A549 (cell line): ENCODE data around the gene ESRP2. TPM values are rescaled to one million over a fixed set of nuclear protein-coding genes. Genes with fewer than 3 reads are reported as not detected.

Experiments used
- ATAC-seq, 2 experiments: fragments of 200-7000 bp in 1 of 2; fragments of >200 bp in 1 of 2; cut with Nextera tagmentation in 1 of 2; cut with Tn5 transposase in 1 of 2; 3 replicates each; pipeline versions ENCODE4 v1.8.0 to v1.9.1; 2018 to 2020; ENCODE audit warnings: mild to moderate bottlenecking in 1 of 2, moderate library complexity in 1 of 2
- CTCF ChIA-PET: fragments of 300-600 bp; sonication (Branson Sonifier 250); formaldehyde crosslinking; extraction: SDS; loops from one replicate; lab custom pipeline; 2021; ENCODE audit warnings: antibody characterized with exemption, inconsistent platforms; lab: Yijun Ruan, JAX
- POLR2A ChIA-PET: fragments of 350-600 bp; formaldehyde crosslinking; extraction: SDS; loops from one replicate; lab custom pipeline; 2021; ENCODE audit warnings: antibody characterized with exemption, inconsistent platforms; lab: Yijun Ruan, JAX
- DNase-seq, 2 experiments: peaks; one replicate each; pipeline versions ENCODE4 v3.0.0 to v3.0.0-alpha.2; 2011 to 2016; ENCODE audit warnings: low read depth in 1 of 2, low spot score in 1 of 2
- FAIRE-seq: peaks from 2 replicates; lab custom pipeline; 2011; peaks lifted over from hg19 to GRCh38; lab: Jason Lieb, UNC
- H3K27ac ChIP-seq, 2 experiments: fragments of >200 bp; sonication (Bioruptor Twin); formaldehyde crosslinking; 3 replicates each; pipeline ENCODE4 v1.5.1; 2016 to 2017
- H3K4me1 ChIP-seq: fragments of >200 bp; sonication (Bioruptor Twin); formaldehyde crosslinking; 3 replicates; pipeline ENCODE4 v1.6.1; 2016
- H3K4me2 ChIP-seq: fragments of >200 bp; sonication (Bioruptor Twin); formaldehyde crosslinking; 3 replicates; pipeline ENCODE4 v1.6.1; 2016
- H3K4me3 ChIP-seq: fragments of >200 bp; sonication (Bioruptor Twin); formaldehyde crosslinking; 3 replicates; pipeline ENCODE4 v1.5.1; 2016
- H3K9me3 ChIP-seq: fragments of >200 bp; sonication (Bioruptor Twin); formaldehyde crosslinking; 3 replicates; pipeline ENCODE4 v1.6.1; 2016
- ATOH8 ChIP-seq: fragments of 250-450 bp; sonication (Bioruptor Pico); IDR thresholded peaks from 2 replicates; pipeline ENCODE4 v1.5.0; 2020; ENCODE audit warnings: low read depth, mild to moderate bottlenecking, moderate library complexity
- CBX2 ChIP-seq: fragments of 200-600 bp; sonication (generic); IDR thresholded peaks from 2 replicates; pipeline ENCODE4 v1.6.1; 2016; ENCODE audit warnings: low read depth, mild to moderate bottlenecking, borderline replicate concordance
- CHD2 ChIP-seq: fragments of 150-350 bp; IDR thresholded peaks from 2 replicates; pipeline ENCODE4 v1.6.1; 2014; ENCODE audit warnings: low read length; ENCODE audit not compliant: partially characterized antibody
- CHD4 ChIP-seq: fragments of 200-600 bp; sonication (generic); IDR thresholded peaks from 2 replicates; pipeline ENCODE4 v1.6.1; 2016; ENCODE audit warnings: antibody characterized with exemption, mild to moderate bottlenecking, borderline replicate concordance
- EP300 ChIP-seq, 2 experiments: fragments of >200 bp; sonication (Bioruptor Twin); formaldehyde crosslinking; IDR thresholded peaks; 2 replicates in 1 of 2; 3 replicates in 1 of 2; pipeline ENCODE4 v1.6.1; 2016 to 2017
- FOXS1 ChIP-seq: fragments of 250-450 bp; sonication (Bioruptor Pico); IDR thresholded peaks from 2 replicates; pipeline ENCODE4 v1.5.0; 2020; ENCODE audit warnings: mild to moderate bottlenecking, moderate library complexity
- GATA3 ChIP-seq: IDR thresholded peaks from 2 replicates; pipeline ENCODE4 v1.6.1; 2012; ENCODE audit warnings: borderline replicate concordance
- HDAC2 ChIP-seq: fragments of 200-600 bp; sonication (generic); IDR thresholded peaks from 2 replicates; pipeline ENCODE4 v1.6.1; 2016
- HMGXB4 ChIP-seq: fragments of 250-450 bp; sonication (Bioruptor Pico); IDR thresholded peaks from 2 replicates; pipeline ENCODE4 v1.5.0; 2021; ENCODE audit warnings: mild to moderate bottlenecking, moderate library complexity, borderline replicate concordance
- HOXA7 ChIP-seq: fragments of 250-450 bp; sonication (Bioruptor Pico); IDR thresholded peaks from 2 replicates; pipeline ENCODE4 v1.5.0; 2020; ENCODE audit warnings: mild to moderate bottlenecking, moderate library complexity
- HOXB5 ChIP-seq: fragments of 250-450 bp; sonication (Bioruptor Pico); IDR thresholded peaks from 2 replicates; pipeline ENCODE4 v1.5.0; 2020; ENCODE audit warnings: mild to moderate bottlenecking, moderate library complexity
- MAFK ChIP-seq: fragments of 450-650 bp; IDR thresholded peaks from 2 replicates; pipeline ENCODE4 v1.6.1; 2014; ENCODE audit not compliant: partially characterized antibody
- MYC ChIP-seq: IDR thresholded peaks from 2 replicates; pipeline ENCODE4 v1.6.1; 2012; ENCODE audit warnings: mild to moderate bottlenecking, inconsistent platforms, low read length, improper control_type of control experiment, borderline replicate concordance
- RAD21 ChIP-seq, 2 experiments: fragments of >200 bp in 1 of 2; sonication (Bioruptor Twin) in 1 of 2; formaldehyde crosslinking in 1 of 2; IDR thresholded peaks in 1 of 2; conservative IDR thresholded peaks in 1 of 2; 2 replicates in 1 of 2; 3 replicates in 1 of 2; pipeline ENCODE4 v1.6.1; 2012 to 2018; ENCODE audit warnings: inconsistent platforms in 1 of 2
- RFX5 ChIP-seq: fragments of 450-650 bp; IDR thresholded peaks from 2 replicates; pipeline ENCODE4 v1.7.1; 2014; ENCODE audit warnings: antibody characterized with exemption, mild to moderate bottlenecking, moderate library complexity
- RNF2 ChIP-seq: fragments of 200-600 bp; sonication (generic); IDR thresholded peaks from 2 replicates; pipeline ENCODE4 v1.6.1; 2016; ENCODE audit warnings: low read depth, mild to moderate bottlenecking, antibody characterized with exemption, moderate library complexity, borderline replicate concordance
- SMC3 ChIP-seq: fragments of >200 bp; sonication (Bioruptor Twin); formaldehyde crosslinking; IDR thresholded peaks from 3 replicates; pipeline ENCODE4 v1.6.1; 2018; ENCODE audit warnings: inconsistent platforms
- ZNF302 ChIP-seq: fragments of 250-450 bp; sonication (Bioruptor Pico); IDR thresholded peaks from 2 replicates; pipeline ENCODE4 v1.9.0; 2021; ENCODE audit warnings: inconsistent platforms, mild to moderate bottlenecking, moderate library complexity
- WGBS: methylation state at CpG from one replicate; pipeline ENCODE4 v1.1.6; 2017; ENCODE audit errors: missing lambda C conversion rate; 5-methylcytosine and 5-hydroxymethylcytosine counted together
- polyA plus RNA-seq, 4 experiments: library from polyadenylated mRNA; depleted of rRNA in 3 of 4; stranded (reverse); fragments of >200 nt; fragmentation: RNase III in 1 of 4; extraction: RNeasy Plus Mini Kit Qiagen cat#74134 plus additional on column Dnase treatment in 1 of 4; gene quantifications; 2 replicates in 3 of 4; 3 replicates in 1 of 4; pipeline ENCODE4 v1.2.3, GENCODE V29; 2011 to 2017
- TF ChIP-seq, protein P1 (sequence below): IDR thresholded peaks from 2 replicates; pipeline ENCODE4 v1.6.1; 2012
- TF ChIP-seq, protein P2 (sequence below): fragments of >200 bp; sonication (Bioruptor Twin); formaldehyde crosslinking; IDR thresholded peaks from 3 replicates; pipeline ENCODE4 v1.6.1; 2016
- TF ChIP-seq, protein P3 (sequence below): fragments of >200 bp; sonication (Bioruptor Twin); formaldehyde crosslinking; IDR thresholded peaks from 3 replicates; pipeline ENCODE4 v1.5.1; 2016

The ESRP2 gene
- polyA plus RNA-seq, 2 of the 4 experiments (the other 2 are of a cell fraction): 0.08 to 0.09 TPM

GRCh38 chr16:68230176-68230571, 5.8 kb downstream of the ESRP2 start:
- POLR2A ChIA-PET: no interaction called here
- Histone ChIP-seq H3K4me1 (peaks cover 9% of the 10 kb centered on the region; the same call in 2 of the 3 replicates), H3K4me2 (no peak overlapping the region), H3K27ac (no peak overlapping the region), H3K9me3 (no peaks in the 10 kb centered on the region), H3K4me3 (no peak overlapping the region)
- TF ChIP-seq RNF2 (no peak), CHD2 (no peak), SMC3 (no peak), CBX2 (no peak), ATOH8 (no peak), HOXB5 (no peak), HDAC2 (no peak), MAFK (no peak), CHD4 (no peak), ZNF302 (CRISPR knock-in tag) (no peak), MYC (no peak), FOXS1 (no peak), GATA3 (no peak), EP300 (IDR thresholded peaks at IDR 0.05) (no peak), HOXA7 (no peak), RFX5 (no peak)
- TF ChIP-seq, protein P1, sequence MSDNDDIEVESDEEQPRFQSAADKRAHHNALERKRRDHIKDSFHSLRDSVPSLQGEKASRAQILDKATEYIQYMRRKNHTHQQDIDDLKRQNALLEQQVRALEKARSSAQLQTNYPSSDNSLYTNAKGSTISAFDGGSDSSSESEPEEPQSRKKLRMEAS: no peak
- TF ChIP-seq, protein P2, sequence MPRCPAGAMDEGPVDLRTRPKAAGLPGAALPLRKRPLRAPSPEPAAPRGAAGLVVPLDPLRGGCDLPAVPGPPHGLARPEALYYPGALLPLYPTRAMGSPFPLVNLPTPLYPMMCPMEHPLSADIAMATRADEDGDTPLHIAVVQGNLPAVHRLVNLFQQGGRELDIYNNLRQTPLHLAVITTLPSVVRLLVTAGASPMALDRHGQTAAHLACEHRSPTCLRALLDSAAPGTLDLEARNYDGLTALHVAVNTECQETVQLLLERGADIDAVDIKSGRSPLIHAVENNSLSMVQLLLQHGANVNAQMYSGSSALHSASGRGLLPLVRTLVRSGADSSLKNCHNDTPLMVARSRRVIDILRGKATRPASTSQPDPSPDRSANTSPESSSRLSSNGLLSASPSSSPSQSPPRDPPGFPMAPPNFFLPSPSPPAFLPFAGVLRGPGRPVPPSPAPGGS: no peak
- FAIRE-seq: no peak
- 94% methylated on average over 7 of the region's 9 CpGs for WGBS
- DNase-seq: no peak
- CTCF ChIA-PET: interaction anchor here (0.5 to 2.9 kb wide), 33 partner anchors 9 to 1044 kb away, joined by 3 to 25 read pairs (median 3); partner anchors contain the start of gene PLA2G15
- ATAC-seq: no peak

GRCh38 chr16:68229431-68230175, 6.3 kb downstream of the ESRP2 start:
- DNase-seq: peak; percentile 55 to 58
- POLR2A ChIA-PET: no interaction called here
- Histone ChIP-seq H3K4me3 (no peak overlapping the region), H3K27ac (no peak overlapping the region), H3K4me2 (no peak overlapping the region), H3K4me1 (peaks cover 8% of the 10 kb centered on the region; the same call in 2 of the 3 replicates), H3K9me3 (no peaks in the 10 kb centered on the region)
- CTCF ChIA-PET: interaction anchor here (0.5 to 2.9 kb wide), 33 partner anchors 9 to 1045 kb away, joined by 3 to 25 read pairs (median 3); partner anchors contain the start of gene PLA2G15
- 11% methylated on average over 4 of the region's 4 CpGs for WGBS
- peak; percentile 20 to 49; a peak in 4 of 6 replicates for ATAC-seq
- no peak for TF ChIP-seq HMGXB4
- TF ChIP-seq, protein P3, sequence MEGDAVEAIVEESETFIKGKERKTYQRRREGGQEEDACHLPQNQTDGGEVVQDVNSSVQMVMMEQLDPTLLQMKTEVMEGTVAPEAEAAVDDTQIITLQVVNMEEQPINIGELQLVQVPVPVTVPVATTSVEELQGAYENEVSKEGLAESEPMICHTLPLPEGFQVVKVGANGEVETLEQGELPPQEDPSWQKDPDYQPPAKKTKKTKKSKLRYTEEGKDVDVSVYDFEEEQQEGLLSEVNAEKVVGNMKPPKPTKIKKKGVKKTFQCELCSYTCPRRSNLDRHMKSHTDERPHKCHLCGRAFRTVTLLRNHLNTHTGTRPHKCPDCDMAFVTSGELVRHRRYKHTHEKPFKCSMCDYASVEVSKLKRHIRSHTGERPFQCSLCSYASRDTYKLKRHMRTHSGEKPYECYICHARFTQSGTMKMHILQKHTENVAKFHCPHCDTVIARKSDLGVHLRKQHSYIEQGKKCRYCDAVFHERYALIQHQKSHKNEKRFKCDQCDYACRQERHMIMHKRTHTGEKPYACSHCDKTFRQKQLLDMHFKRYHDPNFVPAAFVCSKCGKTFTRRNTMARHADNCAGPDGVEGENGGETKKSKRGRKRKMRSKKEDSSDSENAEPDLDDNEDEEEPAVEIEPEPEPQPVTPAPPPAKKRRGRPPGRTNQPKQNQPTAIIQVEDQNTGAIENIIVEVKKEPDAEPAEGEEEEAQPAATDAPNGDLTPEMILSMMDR: peak; percentile 88
- peak; percentile 89 to 91 for TF ChIP-seq RAD21 (conservative IDR thresholded peaks at IDR 0.05 in 1 of 2, IDR thresholded peaks at IDR 0.05 in 1 of 2)
- TF ChIP-seq SMC3: peak; percentile 69
- peak; percentile 65 for FAIRE-seq
